ENCODE measurements around the gene FGFBP3. TPM values are rescaled to one million over a fixed set of nuclear protein-coding genes. Genes with fewer than 3 reads are reported as not detected.

FGFBP3 gene
- total and polyA plus RNA-seq, 2 of the 13 experiments (the other 11 are each of a cell fraction or from before 2014, with no cell fraction given), result 0.50 to 2.0 TPM

DNA sequence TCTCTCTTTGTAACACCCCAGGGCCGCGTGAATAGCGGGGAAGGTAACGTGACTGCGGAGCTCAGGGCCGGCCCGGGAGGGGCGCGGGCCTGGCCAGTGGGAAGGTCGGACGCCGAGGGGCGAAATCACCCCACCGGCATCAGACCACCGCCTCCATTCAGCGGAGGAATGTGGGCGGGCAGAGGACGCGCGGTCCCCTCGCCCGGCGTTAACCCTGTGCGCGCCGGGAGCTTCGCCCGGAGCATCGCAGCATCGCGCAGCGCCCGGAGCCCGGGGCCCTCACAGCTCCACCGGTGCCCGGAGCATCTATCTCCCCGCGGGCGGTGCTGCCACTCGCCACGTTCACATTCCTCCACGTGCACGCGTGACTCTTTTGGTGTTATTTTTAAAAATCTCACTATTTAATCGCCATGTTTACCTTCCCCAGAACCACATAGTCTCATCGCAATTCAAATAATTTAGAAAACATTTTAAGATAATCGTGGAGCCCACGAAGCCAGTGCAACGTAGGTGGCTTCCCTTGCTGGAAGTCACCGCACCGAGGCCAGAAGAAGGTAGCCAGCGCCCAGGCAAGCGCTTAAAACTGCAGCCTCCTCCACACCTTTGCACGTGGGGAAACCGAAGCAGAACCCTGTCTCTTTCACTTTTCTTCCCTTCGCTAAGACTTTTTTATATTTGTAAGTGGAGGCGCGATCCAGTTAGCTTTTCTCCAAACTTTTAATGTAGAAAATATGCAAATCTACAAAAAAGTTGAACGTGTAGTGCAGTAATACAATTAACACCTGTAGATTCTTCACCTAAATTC is 21.8 kb downstream of the FGFBP3 start (continued):
- TF ChIP-seq, protein P1, sequence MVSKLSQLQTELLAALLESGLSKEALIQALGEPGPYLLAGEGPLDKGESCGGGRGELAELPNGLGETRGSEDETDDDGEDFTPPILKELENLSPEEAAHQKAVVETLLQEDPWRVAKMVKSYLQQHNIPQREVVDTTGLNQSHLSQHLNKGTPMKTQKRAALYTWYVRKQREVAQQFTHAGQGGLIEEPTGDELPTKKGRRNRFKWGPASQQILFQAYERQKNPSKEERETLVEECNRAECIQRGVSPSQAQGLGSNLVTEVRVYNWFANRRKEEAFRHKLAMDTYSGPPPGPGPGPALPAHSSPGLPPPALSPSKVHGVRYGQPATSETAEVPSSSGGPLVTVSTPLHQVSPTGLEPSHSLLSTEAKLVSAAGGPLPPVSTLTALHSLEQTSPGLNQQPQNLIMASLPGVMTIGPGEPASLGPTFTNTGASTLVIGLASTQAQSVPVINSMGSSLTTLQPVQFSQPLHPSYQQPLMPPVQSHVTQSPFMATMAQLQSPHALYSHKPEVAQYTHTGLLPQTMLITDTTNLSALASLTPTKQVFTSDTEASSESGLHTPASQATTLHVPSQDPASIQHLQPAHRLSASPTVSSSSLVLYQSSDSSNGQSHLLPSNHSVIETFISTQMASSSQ (IDR thresholded peaks at IDR 0.05; ENCODE audit: low read depth), result no peak
- TF ChIP-seq, protein P1 (CRISPR knock-in tag; IDR thresholded peaks at IDR 0.05; ENCODE audit: borderline replicate concordance), result no peak; the same call in 1 of the 2 replicates
- no peak for TF ChIP-seq DMAP1 (CRISPR knock-in tag; IDR thresholded peaks at IDR 0.05)
- TF ChIP-seq, protein P2, sequence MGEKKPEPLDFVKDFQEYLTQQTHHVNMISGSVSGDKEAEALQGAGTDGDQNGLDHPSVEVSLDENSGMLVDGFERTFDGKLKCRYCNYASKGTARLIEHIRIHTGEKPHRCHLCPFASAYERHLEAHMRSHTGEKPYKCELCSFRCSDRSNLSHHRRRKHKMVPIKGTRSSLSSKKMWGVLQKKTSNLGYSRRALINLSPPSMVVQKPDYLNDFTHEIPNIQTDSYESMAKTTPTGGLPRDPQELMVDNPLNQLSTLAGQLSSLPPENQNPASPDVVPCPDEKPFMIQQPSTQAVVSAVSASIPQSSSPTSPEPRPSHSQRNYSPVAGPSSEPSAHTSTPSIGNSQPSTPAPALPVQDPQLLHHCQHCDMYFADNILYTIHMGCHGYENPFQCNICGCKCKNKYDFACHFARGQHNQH (CRISPR knock-in tag; IDR thresholded peaks at IDR 0.05), result peak; percentile 60; the same call in 1 of the 2 replicates
- peak; percentile 72; the same call in 1 of the 2 replicates for TF ChIP-seq ZNF225 (CRISPR knock-in tag; IDR thresholded peaks at IDR 0.05)
- no peak for TF ChIP-seq ZNF577 (CRISPR knock-in tag; IDR thresholded peaks at IDR 0.05; ENCODE audit: borderline replicate concordance, low read depth)
- TF ChIP-seq SP1 (IDR thresholded peaks at IDR 0.05), result no peak
- peak; percentile 58 for TF ChIP-seq SP1 (CRISPR knock-in tag; IDR thresholded peaks at IDR 0.05)
- TF ChIP-seq XRCC5 (optimal IDR thresholded peaks at IDR 0.05; ENCODE audit: low read length), result peak; percentile 32
- no peak for TF ChIP-seq ARNT (IDR thresholded peaks at IDR 0.05)
- no peak for TF ChIP-seq JARID2 (CRISPR knock-in tag; IDR thresholded peaks at IDR 0.05; ENCODE audit: insufficient replicate concordance)
- TF ChIP-seq, protein P3, sequence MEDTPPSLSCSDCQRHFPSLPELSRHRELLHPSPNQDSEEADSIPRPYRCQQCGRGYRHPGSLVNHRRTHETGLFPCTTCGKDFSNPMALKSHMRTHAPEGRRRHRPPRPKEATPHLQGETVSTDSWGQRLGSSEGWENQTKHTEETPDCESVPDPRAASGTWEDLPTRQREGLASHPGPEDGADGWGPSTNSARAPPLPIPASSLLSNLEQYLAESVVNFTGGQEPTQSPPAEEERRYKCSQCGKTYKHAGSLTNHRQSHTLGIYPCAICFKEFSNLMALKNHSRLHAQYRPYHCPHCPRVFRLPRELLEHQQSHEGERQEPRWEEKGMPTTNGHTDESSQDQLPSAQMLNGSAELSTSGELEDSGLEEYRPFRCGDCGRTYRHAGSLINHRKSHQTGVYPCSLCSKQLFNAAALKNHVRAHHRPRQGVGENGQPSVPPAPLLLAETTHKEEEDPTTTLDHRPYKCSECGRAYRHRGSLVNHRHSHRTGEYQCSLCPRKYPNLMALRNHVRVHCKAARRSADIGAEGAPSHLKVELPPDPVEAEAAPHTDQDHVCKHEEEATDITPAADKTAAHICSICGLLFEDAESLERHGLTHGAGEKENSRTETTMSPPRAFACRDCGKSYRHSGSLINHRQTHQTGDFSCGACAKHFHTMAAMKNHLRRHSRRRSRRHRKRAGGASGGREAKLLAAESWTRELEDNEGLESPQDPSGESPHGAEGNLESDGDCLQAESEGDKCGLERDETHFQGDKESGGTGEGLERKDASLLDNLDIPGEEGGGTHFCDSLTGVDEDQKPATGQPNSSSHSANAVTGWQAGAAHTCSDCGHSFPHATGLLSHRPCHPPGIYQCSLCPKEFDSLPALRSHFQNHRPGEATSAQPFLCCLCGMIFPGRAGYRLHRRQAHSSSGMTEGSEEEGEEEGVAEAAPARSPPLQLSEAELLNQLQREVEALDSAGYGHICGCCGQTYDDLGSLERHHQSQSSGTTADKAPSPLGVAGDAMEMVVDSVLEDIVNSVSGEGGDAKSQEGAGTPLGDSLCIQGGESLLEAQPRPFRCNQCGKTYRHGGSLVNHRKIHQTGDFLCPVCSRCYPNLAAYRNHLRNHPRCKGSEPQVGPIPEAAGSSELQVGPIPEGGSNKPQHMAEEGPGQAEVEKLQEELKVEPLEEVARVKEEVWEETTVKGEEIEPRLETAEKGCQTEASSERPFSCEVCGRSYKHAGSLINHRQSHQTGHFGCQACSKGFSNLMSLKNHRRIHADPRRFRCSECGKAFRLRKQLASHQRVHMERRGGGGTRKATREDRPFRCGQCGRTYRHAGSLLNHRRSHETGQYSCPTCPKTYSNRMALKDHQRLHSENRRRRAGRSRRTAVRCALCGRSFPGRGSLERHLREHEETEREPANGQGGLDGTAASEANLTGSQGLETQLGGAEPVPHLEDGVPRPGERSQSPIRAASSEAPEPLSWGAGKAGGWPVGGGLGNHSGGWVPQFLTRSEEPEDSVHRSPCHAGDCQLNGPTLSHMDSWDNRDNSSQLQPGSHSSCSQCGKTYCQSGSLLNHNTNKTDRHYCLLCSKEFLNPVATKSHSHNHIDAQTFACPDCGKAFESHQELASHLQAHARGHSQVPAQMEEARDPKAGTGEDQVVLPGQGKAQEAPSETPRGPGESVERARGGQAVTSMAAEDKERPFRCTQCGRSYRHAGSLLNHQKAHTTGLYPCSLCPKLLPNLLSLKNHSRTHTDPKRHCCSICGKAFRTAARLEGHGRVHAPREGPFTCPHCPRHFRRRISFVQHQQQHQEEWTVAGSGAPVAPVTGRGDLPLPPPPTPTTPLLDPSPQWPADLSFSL (CRISPR knock-in tag; IDR thresholded peaks at IDR 0.05), result peak; percentile 64; the same call in 1 of the 2 replicates
- TF ChIP-seq, protein P4, sequence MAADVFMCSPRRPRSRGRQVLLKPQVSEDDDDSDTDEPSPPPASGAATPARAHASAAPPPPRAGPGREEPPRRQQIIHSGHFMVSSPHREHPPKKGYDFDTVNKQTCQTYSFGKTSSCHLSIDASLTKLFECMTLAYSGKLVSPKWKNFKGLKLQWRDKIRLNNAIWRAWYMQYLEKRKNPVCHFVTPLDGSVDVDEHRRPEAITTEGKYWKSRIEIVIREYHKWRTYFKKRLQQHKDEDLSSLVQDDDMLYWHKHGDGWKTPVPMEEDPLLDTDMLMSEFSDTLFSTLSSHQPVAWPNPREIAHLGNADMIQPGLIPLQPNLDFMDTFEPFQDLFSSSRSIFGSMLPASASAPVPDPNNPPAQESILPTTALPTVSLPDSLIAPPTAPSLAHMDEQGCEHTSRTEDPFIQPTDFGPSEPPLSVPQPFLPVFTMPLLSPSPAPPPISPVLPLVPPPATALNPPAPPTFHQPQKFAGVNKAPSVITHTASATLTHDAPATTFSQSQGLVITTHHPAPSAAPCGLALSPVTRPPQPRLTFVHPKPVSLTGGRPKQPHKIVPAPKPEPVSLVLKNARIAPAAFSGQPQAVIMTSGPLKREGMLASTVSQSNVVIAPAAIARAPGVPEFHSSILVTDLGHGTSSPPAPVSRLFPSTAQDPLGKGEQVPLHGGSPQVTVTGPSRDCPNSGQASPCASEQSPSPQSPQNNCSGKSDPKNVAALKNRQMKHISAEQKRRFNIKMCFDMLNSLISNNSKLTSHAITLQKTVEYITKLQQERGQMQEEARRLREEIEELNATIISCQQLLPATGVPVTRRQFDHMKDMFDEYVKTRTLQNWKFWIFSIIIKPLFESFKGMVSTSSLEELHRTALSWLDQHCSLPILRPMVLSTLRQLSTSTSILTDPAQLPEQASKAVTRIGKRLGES (CRISPR knock-in tag; IDR thresholded peaks at IDR 0.05; ENCODE audit: borderline replicate concordance), result 0 out of 2 replicates have a peak, but pooled peaks have one; percentile 26
- TF ChIP-seq MXD4 (CRISPR knock-in tag; IDR thresholded peaks at IDR 0.05), result no peak

Measured in HepG2 (cell line).